Mesenchymal stem cell (in vitro differentiated cells and primary cell): ENCODE measurements around the gene BPI.

Experiments
- DNase-seq: peaks from one replicate; pipeline ENCODE4 v3.0.0-alpha.2; 2013
- H2AFZ ChIP-seq: one replicate; pipeline ENCODE4 v1.6.1; 2013; ENCODE audit warnings: low read depth, mild to moderate bottlenecking, control low read depth, inconsistent platforms, low read length, moderate library complexity
- H2AK5ac ChIP-seq: 2 replicates; pipeline ENCODE4 v1.6.1; 2013; ENCODE audit warnings: low read length, moderate library complexity, mild to moderate bottlenecking, inconsistent platforms; ENCODE audit not compliant: severe bottlenecking
- H2BK120ac ChIP-seq: one replicate; pipeline ENCODE4 v1.6.1; 2013; ENCODE audit warnings: low read depth, mild to moderate bottlenecking, inconsistent platforms, low read length, moderate library complexity
- H2BK12ac ChIP-seq, 2 experiments: one replicate each; pipeline ENCODE4 v1.6.1; 2013; ENCODE audit warnings: inconsistent platforms in 2 of 2, low read length in 2 of 2, mild to moderate bottlenecking in 2 of 2, moderate library complexity in 2 of 2, control low read depth in 1 of 2
- H2BK15ac ChIP-seq: one replicate; pipeline ENCODE4 v1.6.1; 2013; ENCODE audit warnings: mild to moderate bottlenecking, low read depth, inconsistent platforms; ENCODE audit not compliant: poor library complexity, severe bottlenecking
- H2BK5ac ChIP-seq: 2 replicates; pipeline ENCODE4 v1.6.1; 2013; ENCODE audit warnings: low read depth, mild to moderate bottlenecking, low read length, control low read depth, inconsistent platforms; ENCODE audit not compliant: poor library complexity, severe bottlenecking
- H3K14ac ChIP-seq, 2 experiments: one replicate each; pipeline ENCODE4 v1.6.1; 2013; ENCODE audit warnings: inconsistent platforms in 2 of 2, low read length in 2 of 2, control low read depth in 1 of 2, mild to moderate bottlenecking in 1 of 2, moderate library complexity in 1 of 2
- H3K18ac ChIP-seq, 2 experiments: one replicate each; pipeline ENCODE4 v1.6.1; 2013; ENCODE audit warnings: inconsistent platforms in 2 of 2, low read length in 2 of 2, control low read depth in 1 of 2, low read depth in 1 of 2, mild to moderate bottlenecking in 1 of 2
- H3K23ac ChIP-seq, 2 experiments: one replicate each; pipeline ENCODE4 v1.6.1; 2013; ENCODE audit warnings: inconsistent platforms in 2 of 2, low read length in 2 of 2, mild to moderate bottlenecking in 2 of 2, moderate library complexity in 2 of 2, control low read depth in 1 of 2
- H3K27ac ChIP-seq: 2 replicates; pipeline ENCODE4 v1.5.1; 2013; ENCODE audit warnings: mild to moderate bottlenecking, moderate library complexity, low read length, control low read depth, inconsistent platforms; ENCODE audit not compliant: poor library complexity, severe bottlenecking
- H3K27me3 ChIP-seq, 2 experiments: 2 replicates each; pipeline versions ENCODE4 v1.6.1 to v1.7.0; 2013; ENCODE audit warnings: low read length in 2 of 2, mild to moderate bottlenecking in 2 of 2, moderate library complexity in 2 of 2, control low read depth in 1 of 2, inconsistent platforms in 1 of 2; ENCODE audit not compliant: control insufficient read depth in 1 of 2, insufficient read depth in 1 of 2
- H3K36me3 ChIP-seq, 2 experiments: 2 replicates each; pipeline versions ENCODE4 v1.6.1 to v1.7.0; 2013; ENCODE audit warnings: low read length in 2 of 2, control low read depth in 1 of 2, inconsistent platforms in 1 of 2, low read depth in 1 of 2, mild to moderate bottlenecking in 1 of 2; ENCODE audit not compliant: insufficient read depth in 2 of 2, control insufficient read depth in 1 of 2
- H3K4ac ChIP-seq, 2 experiments: one replicate each; pipeline ENCODE4 v1.6.1; 2013; ENCODE audit warnings: inconsistent platforms in 2 of 2, low read length in 2 of 2, mild to moderate bottlenecking in 2 of 2, moderate library complexity in 2 of 2, control low read depth in 1 of 2, low read depth in 1 of 2
- H3K4me1 ChIP-seq: 2 replicates; pipeline ENCODE4 v1.6.1; 2013; ENCODE audit warnings: low read depth, low read length, control low read depth; ENCODE audit not compliant: control insufficient read depth, insufficient read depth
- H3K4me2 ChIP-seq: 2 replicates; pipeline ENCODE4 v1.6.1; 2013; ENCODE audit warnings: low read length, mild to moderate bottlenecking, inconsistent platforms; ENCODE audit not compliant: poor library complexity, severe bottlenecking
- H3K4me3 ChIP-seq, 2 experiments: 2 replicates each; pipeline versions ENCODE4 v1.5.1 to v1.7.0; 2013; ENCODE audit warnings: low read length in 2 of 2, mild to moderate bottlenecking in 2 of 2, control low read depth in 1 of 2, low read depth in 1 of 2; ENCODE audit not compliant: insufficient read depth in 1 of 2
- H3K79me1 ChIP-seq: replicated peaks from 2 replicates; pipeline ENCODE4 v1.6.1; 2013; ENCODE audit warnings: mild to moderate bottlenecking, control low read depth, low read length, inconsistent platforms; ENCODE audit not compliant: poor library complexity, severe bottlenecking
- H3K9ac ChIP-seq: 2 replicates; pipeline ENCODE4 v1.7.0; 2013; ENCODE audit warnings: mild to moderate bottlenecking, low read length, moderate library complexity
- H3K9me3 ChIP-seq: 2 replicates; pipeline ENCODE4 v1.7.0; 2013; ENCODE audit warnings: mild to moderate bottlenecking, low read length; ENCODE audit not compliant: control insufficient read depth
- H4K8ac ChIP-seq: one replicate; pipeline ENCODE4 v1.6.1; 2013; ENCODE audit warnings: inconsistent platforms, mild to moderate bottlenecking, low read length, moderate library complexity
- H4K91ac ChIP-seq: one replicate; pipeline ENCODE4 v1.6.1; 2013; ENCODE audit warnings: mild to moderate bottlenecking, low read length, inconsistent platforms
- WGBS: methylation state at CpG from one replicate; pipeline ENCODE4 v1.1.7; 2013; ENCODE audit warnings: mixed read lengths; 5-methylcytosine and 5-hydroxymethylcytosine counted together

Gene BPI

DNA sequence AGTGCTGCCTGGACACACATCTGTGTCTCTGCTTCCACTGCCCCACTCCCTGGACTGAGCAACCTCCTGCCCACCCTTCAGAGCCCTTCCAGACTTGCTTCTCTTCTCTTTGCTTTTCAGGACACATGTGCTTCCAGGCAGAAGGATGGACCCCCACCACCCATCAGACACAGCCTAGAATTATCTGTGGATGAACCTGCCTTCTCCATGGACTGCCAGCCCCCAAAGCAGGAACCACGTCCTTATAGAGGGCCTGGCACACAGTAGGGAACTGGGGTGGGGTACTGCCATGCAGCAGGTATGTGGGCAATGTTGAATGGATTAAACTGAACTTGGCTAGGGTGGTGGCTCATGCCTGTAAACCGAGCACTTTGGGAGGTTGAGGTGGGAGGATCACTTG, 47.0 kb upstream of the BPI start:
- H3K4ac ChIP-seq: no peak overlapping the region
- 92% methylated on average over 2 of the region's 2 CpGs for WGBS

DNA sequence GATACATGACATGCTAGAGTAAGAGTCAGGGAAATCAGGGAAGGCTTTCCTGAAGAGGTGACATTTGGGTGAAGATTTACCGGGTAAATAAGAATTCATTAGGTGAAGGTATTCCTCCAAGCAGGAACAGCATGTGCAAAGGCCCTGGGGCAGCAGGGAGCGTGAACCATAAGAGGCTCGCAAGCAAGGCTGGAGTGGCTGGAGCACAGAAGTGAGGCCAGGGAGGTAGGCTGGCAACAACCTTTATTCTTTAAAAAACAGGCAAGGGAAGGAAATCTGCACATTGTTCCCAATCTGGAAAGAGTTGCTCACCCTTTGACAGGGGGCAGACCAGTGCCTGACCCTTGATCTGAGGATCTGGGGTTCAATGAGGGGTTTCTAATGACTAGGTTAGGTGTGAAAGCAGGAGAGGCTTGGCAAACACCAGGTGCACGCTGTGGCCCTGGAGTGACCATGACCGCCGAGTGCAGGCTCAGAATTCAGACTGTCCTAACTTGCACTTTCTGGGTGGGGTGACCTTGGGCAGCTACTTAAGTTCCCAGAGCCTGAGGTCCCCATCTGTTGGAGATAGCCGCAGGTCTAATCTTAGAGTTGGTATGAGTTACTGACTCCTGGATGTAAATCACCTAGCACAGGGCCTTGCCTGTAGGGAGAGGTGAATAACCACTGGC, 45.3 kb upstream of the BPI start:
- Histone ChIP-seq H2AFZ (no peak overlapping the region), H2BK15ac (no peak overlapping the region), H3K23ac (no peak overlapping the region), H2BK5ac (no peak overlapping the region), H3K9me3 (no peaks in the 10 kb centered on the region), H3K4ac (no peak overlapping the region), H3K79me1 (no peaks in the 10 kb centered on the region), H3K4me1 (peaks cover 9% of the 10 kb centered on the region), H2BK12ac (no peak overlapping the region), H3K27me3 (peaks cover 0 to 17% of the 10 kb centered on the region in 2 experiments), H3K9ac (no peak overlapping the region), H2BK120ac (no peak overlapping the region), H4K91ac (no peak overlapping the region), H3K4me3 (no peak overlapping the region), H3K14ac (no peak overlapping the region), H2AK5ac (peak overlapping the region; percentile 10), H3K4me2 (no peak overlapping the region), H4K8ac (no peak overlapping the region), H3K18ac (no peak overlapping the region), H3K36me3 (no peaks in the 10 kb centered on the region), H3K27ac (no peak overlapping the region)
- DNase-seq: no peak
- 98% methylated on average over 7 of the region's 7 CpGs for WGBS

More for the DNA sequence above, 47.0 kb upstream of the BPI start:
- H3K9ac ChIP-seq: no peak overlapping the region
- H3K79me1 ChIP-seq: no peaks in the 10 kb centered on the region
- no peak overlapping the region for H3K27ac ChIP-seq
- no peaks in the 10 kb centered on the region for H3K9me3 ChIP-seq
- no peak overlapping the region for H2BK15ac ChIP-seq
- H3K18ac ChIP-seq: no peak overlapping the region
- H2AK5ac ChIP-seq: peak overlapping the region; percentile 11
- H3K4me3 ChIP-seq: no peak overlapping the region
- H2BK120ac ChIP-seq: no peak overlapping the region
- H3K27me3 ChIP-seq: peaks cover 0 to 13% of the 10 kb centered on the region in 2 experiments
- no peak overlapping the region for H3K4me2 ChIP-seq
- no peaks in the 10 kb centered on the region for H3K36me3 ChIP-seq
- H4K91ac ChIP-seq: no peak overlapping the region
- H3K14ac ChIP-seq: no peak overlapping the region
- no peak overlapping the region for H4K8ac ChIP-seq
- H2BK5ac ChIP-seq: no peak overlapping the region
- peak overlapping the region in 1 of 2 experiments; percentile 37 for H3K23ac ChIP-seq
- H3K4me1 ChIP-seq: peaks cover 20% of the 10 kb centered on the region
- no peak for DNase-seq
- H2BK12ac ChIP-seq: no peak overlapping the region
- H2AFZ ChIP-seq: no peak overlapping the region

DNA sequence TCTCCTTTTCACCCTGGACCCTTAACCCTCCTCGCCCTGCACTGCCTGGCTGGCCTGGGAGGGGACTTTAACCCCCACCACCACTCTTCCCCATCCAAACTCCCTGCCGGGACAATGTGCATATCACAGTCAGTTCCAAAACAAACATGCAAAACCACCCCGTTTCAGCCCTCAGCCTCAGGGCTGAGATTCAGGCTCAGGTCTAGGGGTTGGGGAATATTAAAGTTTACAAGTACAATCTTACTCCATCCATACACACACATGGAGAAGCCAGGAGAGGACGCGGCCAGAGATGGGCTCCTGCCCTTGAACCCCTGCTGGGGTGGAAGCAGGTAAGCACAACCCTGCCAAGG, 44.0 kb upstream of the BPI start:
- Histone ChIP-seq H2AK5ac (no peak overlapping the region), H3K18ac (peak overlapping the region in 1 of 2 experiments; percentile 61), H2AFZ (peak overlapping the region; percentile 67), H2BK5ac (no peak overlapping the region), H3K9me3 (no peaks in the 10 kb centered on the region), H3K36me3 (no peaks in the 10 kb centered on the region), H3K79me1 (no peaks in the 10 kb centered on the region), H3K4me3 (peak overlapping the region; percentile 44 to 79), H3K4me1 (peaks cover 9% of the 10 kb centered on the region), H3K23ac (no peak overlapping the region), H3K14ac (peak overlapping the region in 1 of 2 experiments; percentile 53), H2BK12ac (peak overlapping the region in 1 of 2 experiments; percentile 43), H3K9ac (peak overlapping the region; percentile 85), H4K91ac (no peak overlapping the region), H3K27ac (no peak overlapping the region), H3K4ac (no peak overlapping the region), H3K27me3 (peaks cover 0 to 17% of the 10 kb centered on the region in 2 experiments), H4K8ac (no peak overlapping the region), H2BK15ac (no peak overlapping the region), H2BK120ac (no peak overlapping the region), H3K4me2 (peak overlapping the region; percentile 82)
- 31% methylated on average over 3 of the region's 5 CpGs for WGBS
- DNase-seq: no peak

DNA sequence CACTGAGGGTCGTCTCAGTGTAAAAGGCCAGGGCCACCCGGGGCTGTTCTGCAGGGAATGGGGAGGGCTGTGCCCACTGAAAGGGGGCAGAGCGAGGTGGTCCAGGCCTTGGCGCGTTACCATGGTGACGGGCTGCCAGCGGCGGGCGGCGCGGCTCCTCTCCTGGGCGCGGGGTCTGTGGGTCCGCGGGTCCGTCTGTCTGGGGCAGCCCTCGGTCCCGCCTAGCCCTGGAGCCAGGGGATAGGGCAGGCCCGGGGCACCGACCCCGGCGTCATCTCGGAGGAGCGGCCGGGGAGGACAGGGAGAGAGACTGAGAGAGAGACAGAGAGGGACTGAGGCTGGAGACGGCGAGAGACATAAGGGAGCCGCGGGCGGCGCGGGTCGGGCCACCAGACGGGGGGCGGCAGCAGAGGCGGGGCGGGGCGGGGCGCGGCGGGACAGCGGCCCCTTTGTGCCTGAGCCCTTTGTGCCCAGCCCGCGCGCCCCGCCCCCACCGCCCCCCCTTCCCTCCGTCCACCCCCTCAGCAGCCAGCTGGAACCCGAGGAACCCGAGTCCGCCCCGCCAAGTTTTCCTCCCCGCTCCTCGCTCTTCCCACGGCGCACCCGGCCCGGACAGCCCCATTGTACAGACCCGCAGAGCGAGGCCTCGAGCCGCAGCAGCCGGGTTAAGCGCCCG, 43.4 kb upstream of the BPI start, which contains the start of gene KIAA1755:
KIAA1755 (minus strand) TSS at position 358 of the 676 bp plus-strand sequence; CDS start at position 123, 235 bp downstream.
- H2BK12ac ChIP-seq: peak within 1 kb of the TSS in 1 of 2 experiments; percentile 43
- peak within 1 kb of the TSS in 1 of 2 experiments; percentile 53 for H3K14ac ChIP-seq
- H3K79me1 ChIP-seq: no peaks in the 10 kb centered on the region
- H3K27ac ChIP-seq: no peak within 1 kb of the TSS
- H3K4me2 ChIP-seq: peak within 1 kb of the TSS; percentile 82
- H3K9me3 ChIP-seq: no peaks in the 10 kb centered on the region
- peak within 1 kb of the TSS; percentile 67 for H2AFZ ChIP-seq
- H2AK5ac ChIP-seq: no peak within 1 kb of the TSS
- no peak within 1 kb of the TSS for H2BK120ac ChIP-seq
- DNase-seq: no peak
- no peak within 1 kb of the TSS for H4K91ac ChIP-seq
- H3K27me3 ChIP-seq: peaks cover 0 to 17% of the 10 kb centered on the region in 2 experiments
- no peak within 1 kb of the TSS for H3K23ac ChIP-seq
- WGBS: 17% methylated on average over 36 of the region's 65 CpGs
- peak within 1 kb of the TSS; percentile 85 for H3K9ac ChIP-seq
- H3K4me1 ChIP-seq: peaks cover 9% of the 10 kb centered on the region
- peak within 1 kb of the TSS; percentile 35 for H4K8ac ChIP-seq
- H3K36me3 ChIP-seq: no peaks in the 10 kb centered on the region
- peak within 1 kb of the TSS; percentile 44 to 79 for H3K4me3 ChIP-seq
- H2BK15ac ChIP-seq: peak within 1 kb of the TSS; percentile 52
- no peak within 1 kb of the TSS for H2BK5ac ChIP-seq
- peak within 1 kb of the TSS in 1 of 2 experiments; percentile 24 for H3K4ac ChIP-seq
- peak within 1 kb of the TSS; percentile 34 to 61 for H3K18ac ChIP-seq
